ENCODE data around the gene DMTF1. TPM values are rescaled to one million over a fixed set of nuclear protein-coding genes. Genes with fewer than 3 reads are reported as not detected.

DMTF1 gene
- total RNA-seq, 1 donor from 2014 or later: 19.4 TPM

Other genes with a start within 250 kb of the DMTF1 start
- 3.9 TPM for gene ELAPOR2, start 92.8 kb upstream of the DMTF1 start, total RNA-seq
- 4.4 TPM for gene TMEM243, start 67.3 kb downstream of the DMTF1 start, total RNA-seq
- gene CROT, start 193.2 kb downstream of the DMTF1 start, total RNA-seq: 8.8 TPM

Measured in left ventricle myocardium inferior (tissue), 1 donor.